GM12878 (cell line): ENCODE measurements around the gene HUS1B. TPM values are rescaled to one million over a fixed set of nuclear protein-coding genes. Genes with fewer than 3 reads are reported as not detected.

Experiments used
- ATAC-seq: fragments of 200-7000 bp; cut with Tn5 transposase; 3 replicates; pipeline ENCODE4 v1.9.1; 2020; ENCODE audit warnings: mild to moderate bottlenecking, moderate library complexity
- BruUV-seq: library from RNA; stranded (reverse); fragments of 400-500 nt; replicated peaks from 2 replicates; lab custom pipeline; 2021; lab: Mats Ljungman, UMichigan
- CTCF ChIA-PET: fragments of 300-600 bp; sonication (Branson Sonifier 250); formaldehyde crosslinking; extraction: SDS; loops from one replicate; lab custom pipeline; 2021; ENCODE audit warnings: inconsistent platforms; lab: Yijun Ruan, JAX
- POLR2A ChIA-PET: fragments of 350-600 bp; formaldehyde crosslinking; extraction: SDS; loops from one replicate; lab custom pipeline; 2021; ENCODE audit warnings: inconsistent platforms; lab: Charles Lee
- RAD21 ChIA-PET: fragments of 300-600 bp; sonication (Branson Sonifier 250); formaldehyde crosslinking; loops from one replicate; lab custom pipeline; 2023; ENCODE audit warnings: antibody characterized with exemption; ENCODE audit not compliant: unreplicated experiment; lab: Charles Lee
- SMC1A ChIA-PET: fragments of 300-600 bp; sonication (Branson Sonifier 250); formaldehyde crosslinking; loops from one replicate; lab custom pipeline; 2023; ENCODE audit not compliant: unreplicated experiment, uncharacterized antibody; lab: Charles Lee
- DNase-seq: peaks from one replicate; pipeline ENCODE4 v3.0.0-alpha.2; 2011; ENCODE audit warnings: low read depth, low spot score
- FAIRE-seq: peaks from 3 replicates; lab custom pipeline; 2011; peaks lifted over from hg19 to GRCh38; lab: Jason Lieb, UNC
- H2AFZ ChIP-seq: 2 replicates; pipeline ENCODE4 v1.6.0; 2011; ENCODE audit warnings: low read depth, low read length, control low read depth; ENCODE audit not compliant: control insufficient read depth
- H3K27ac ChIP-seq: 2 replicates; pipeline ENCODE4 v1.5.1; 2011; ENCODE audit warnings: control low read depth; ENCODE audit not compliant: control insufficient read depth, insufficient read depth
- H3K27me3 ChIP-seq, 2 experiments: replicated peaks in 1 of 2; 2 replicates each; pipeline versions ENCODE4 v1.6.0 to v1.6.1; 2011; ENCODE audit warnings: low read length in 1 of 2; ENCODE audit not compliant: control insufficient read depth in 2 of 2, insufficient read depth in 2 of 2
- H3K36me3 ChIP-seq, 2 experiments: 2 replicates each; pipeline ENCODE4 v1.5.1; 2011; ENCODE audit warnings: low read length in 1 of 2; ENCODE audit not compliant: control insufficient read depth in 2 of 2, insufficient read depth in 2 of 2
- H3K4me1 ChIP-seq: 2 replicates; pipeline ENCODE4 v1.6.1; 2011; ENCODE audit warnings: mild to moderate bottlenecking, low read length, moderate library complexity, mixed read lengths; ENCODE audit not compliant: control insufficient read depth, insufficient read depth
- H3K4me2 ChIP-seq: 2 replicates; pipeline ENCODE4 v1.6.0; 2011; ENCODE audit warnings: control low read depth; ENCODE audit not compliant: control insufficient read depth, insufficient read depth
- H3K4me3 ChIP-seq: fragments of 200-600 bp; sonication (generic); 2 replicates; pipeline ENCODE4 v1.5.1; 2016
- H3K79me2 ChIP-seq: 2 replicates; pipeline ENCODE4 v1.6.0; 2011; ENCODE audit warnings: low read length; ENCODE audit not compliant: control insufficient read depth, insufficient read depth
- H3K9ac ChIP-seq: 2 replicates; pipeline ENCODE4 v1.8.0; 2011; ENCODE audit warnings: low read length, control low read depth, mixed read lengths; ENCODE audit not compliant: control insufficient read depth, insufficient read depth
- H3K9me3 ChIP-seq: replicated peaks from 3 replicates; pipeline ENCODE4 v1.5.1; 2011; ENCODE audit warnings: mild to moderate bottlenecking, low read length; ENCODE audit not compliant: control insufficient read depth, insufficient read depth
- H4K20me1 ChIP-seq: 2 replicates; pipeline ENCODE4 v1.6.0; 2011; ENCODE audit not compliant: control insufficient read depth, insufficient read depth
- BCL11A ChIP-seq: IDR thresholded peaks from 2 replicates; pipeline ENCODE4 v1.6.1; 2011; ENCODE audit warnings: low read depth, low read length
- EP300 ChIP-seq, 2 experiments: fragments of 150-350 bp in 1 of 2; IDR thresholded peaks; 2 replicates each; pipeline ENCODE4 v1.6.1; 2011 to 2012; ENCODE audit warnings: low read depth in 2 of 2, low read length in 2 of 2, borderline replicate concordance in 1 of 2, improper control_type of control experiment in 1 of 2, inconsistent platforms in 1 of 2; ENCODE audit not compliant: control insufficient read depth in 1 of 2
- FOXM1 ChIP-seq: IDR thresholded peaks from 2 replicates; pipeline ENCODE4 v1.6.1; 2012; ENCODE audit warnings: low read depth, mild to moderate bottlenecking, inconsistent platforms, low read length, moderate library complexity
- TCF12 ChIP-seq: IDR thresholded peaks from 2 replicates; pipeline ENCODE4 v1.6.1; 2011; ENCODE audit warnings: low read depth, mild to moderate bottlenecking, low read length
- ZBED1 ChIP-seq: IDR thresholded peaks from 2 replicates; pipeline ENCODE4 v1.6.1; 2016; ENCODE audit warnings: borderline replicate concordance
- ZBTB11 ChIP-seq: fragments of 450-650 bp; formaldehyde crosslinking; IDR thresholded peaks from 2 replicates; pipeline ENCODE4 v1.5.0; 2022; ENCODE audit warnings: mild to moderate bottlenecking, missing genetic modification characterization
- ZNF592 ChIP-seq: fragments of 450-650 bp; IDR thresholded peaks from 2 replicates; pipeline ENCODE4 v1.6.1; 2017; ENCODE audit warnings: mild to moderate bottlenecking, moderate library complexity
- WGBS: methylation state at CpG from one replicate; pipeline ENCODE4 v1.1.6; 2016; ENCODE audit warnings: low lambda C conversion rate; ENCODE audit not compliant: insufficient replicate concordance, insufficient coverage; ENCODE audit errors: missing lambda C conversion rate; 5-methylcytosine and 5-hydroxymethylcytosine counted together
- in situ Hi-C: fragments of 300-500 bp; cut with MboI; formaldehyde crosslinking; loops from 9 replicates; pipeline ENCODE4 v1.14.3; 2018; ENCODE audit warnings: mixed read lengths
- intact Hi-C: fragments of 100-400 bp; cut with micrococcal nuclease; formaldehyde crosslinking; loops from one replicate; pipeline ENCODE4 v1.14.2; 2022; ENCODE audit not compliant: unreplicated experiment
- polyA plus RNA-seq, 11 experiments: library from polyadenylated mRNA; depleted of rRNA in 4 of 11; unstranded in 6 of 11; stranded (reverse) in 5 of 11; fragments of >200 nt; fragmentation: Nextera tagmentation in 4 of 11; fragmentation: Illumina TruSeq in 1 of 11; extraction: Ambion mirVana in 4 of 11; extraction: Trizol in 1 of 11; gene quantifications; 1 replicate in 1 of 11; 2 replicates in 10 of 11; pipeline versions ENCODE4 v1.2.1 to v1.2.3, GENCODE V29; 2011 to 2016; ENCODE audit warnings: inconsistent platforms in 2 of 11, missing spikeins in 2 of 11, low read depth in 1 of 11
- total RNA-seq, 4 experiments: library from RNA; depleted of rRNA in 3 of 4; stranded (reverse); fragments of >200 nt in 3 of 4; fragmentation: Illumina TruSeq in 1 of 4; extraction: Trizol in 1 of 4; gene quantifications; 2 replicates each; pipeline versions ENCODE4 v1.2.1 to v1.2.3, GENCODE V29; 2013 to 2021
- TF ChIP-seq, protein P1 (sequence below): fragments of 450-650 bp; IDR thresholded peaks from 2 replicates; pipeline ENCODE4 v1.6.1; 2018; ENCODE audit warnings: borderline replicate concordance, mild to moderate bottlenecking; ENCODE audit not compliant: partially characterized antibody

The HUS1B gene
- total and polyA plus RNA-seq, 10 of the 15 experiments (the other 5 are each of a cell fraction or from before 2014, with no cell fraction given) = 0.11 to 1.3 (median 0.68) TPM; not detected in 3

- no TSS peak for BruUV-seq
- H3K4me1 ChIP-seq = no peaks in the 10 kb centered on the region
- POLR2A ChIA-PET = no interaction called here
- no peaks in the 10 kb centered on the region for H3K9me3 ChIP-seq
- RAD21 ChIA-PET = no interaction called here
- no peak overlapping the region for H2AFZ ChIP-seq
- DNase-seq (no peak), ATAC-seq (no peak), FAIRE-seq (no peak)
- in situ Hi-C loops (no loop called here), intact Hi-C loops (no loop called here)
- CTCF ChIA-PET = no interaction called here
- no peaks in the 10 kb centered on the region for H4K20me1 ChIP-seq
- no peaks in the 10 kb centered on the region for H3K27me3 ChIP-seq
- no peak overlapping the region for H3K9ac ChIP-seq
- no peak overlapping the region for H3K27ac ChIP-seq
- TF ChIP-seq TCF12 (no peak), ZBED1 (no peak), FOXM1 (no peak), ZNF592 (no peak), ZBTB11 (no peak), EP300 (IDR thresholded peaks at IDR 0.05; ENCODE audit: borderline replicate concordance in 1 of 2, control insufficient read depth in 1 of 2, low read depth in 2 of 2, low read length in 2 of 2) (no peak), BCL11A (no peak)
- TF ChIP-seq, protein P1, sequence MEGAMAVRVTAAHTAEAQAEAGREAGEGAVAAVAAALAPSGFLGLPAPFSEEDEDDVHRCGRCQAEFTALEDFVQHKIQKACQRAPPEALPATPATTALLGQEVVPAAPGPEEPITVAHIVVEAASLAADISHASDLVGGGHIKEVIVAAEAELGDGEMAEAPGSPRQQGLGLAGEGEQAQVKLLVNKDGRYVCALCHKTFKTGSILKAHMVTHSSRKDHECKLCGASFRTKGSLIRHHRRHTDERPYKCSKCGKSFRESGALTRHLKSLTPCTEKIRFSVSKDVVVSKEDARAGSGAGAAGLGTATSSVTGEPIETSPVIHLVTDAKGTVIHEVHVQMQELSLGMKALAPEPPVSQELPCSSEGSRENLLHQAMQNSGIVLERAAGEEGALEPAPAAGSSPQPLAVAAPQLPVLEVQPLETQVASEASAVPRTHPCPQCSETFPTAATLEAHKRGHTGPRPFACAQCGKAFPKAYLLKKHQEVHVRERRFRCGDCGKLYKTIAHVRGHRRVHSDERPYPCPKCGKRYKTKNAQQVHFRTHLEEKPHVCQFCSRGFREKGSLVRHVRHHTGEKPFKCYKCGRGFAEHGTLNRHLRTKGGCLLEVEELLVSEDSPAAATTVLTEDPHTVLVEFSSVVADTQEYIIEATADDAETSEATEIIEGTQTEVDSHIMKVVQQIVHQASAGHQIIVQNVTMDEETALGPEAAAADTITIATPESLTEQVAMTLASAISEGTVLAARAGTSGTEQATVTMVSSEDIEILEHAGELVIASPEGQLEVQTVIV = no peak
- WGBS = 100% methylated on average over 1 of the region's 7 CpGs
- H3K4me3 ChIP-seq = no peak overlapping the region
- H3K79me2 ChIP-seq = no peaks in the 10 kb centered on the region
- no peaks in the 10 kb centered on the region for H3K36me3 ChIP-seq
- SMC1A ChIA-PET = no interaction called here
- no peak overlapping the region for H3K4me2 ChIP-seq
Observed at GRCh38 chr6:667253-667927, 10.5 kb upstream of the HUS1B start.
